ENCODE measurements around the gene TMEM170B.

The TMEM170B gene

GRCh38 chr6:11492464-11493290, 44.9 kb upstream of the TMEM170B start:
- Histone ChIP-seq H3K4me2 (ENCODE audit: insufficient read depth, low read length, poor library complexity, severe bottlenecking) (no peak overlapping the region), H2BK12ac (ENCODE audit: low read length) (no peak overlapping the region), H3K9me3 (replicated peaks in 1 of 2; ENCODE audit: control insufficient read depth in 2 of 2, insufficient read depth in 1 of 2, low read depth in 1 of 2, low read length in 2 of 2) (peaks cover 0 to 3% of the 10 kb centered on the region in 2 donors), H2BK120ac (ENCODE audit: low read depth, low read length) (no peak overlapping the region), H3K4ac (ENCODE audit: low read length) (no peak overlapping the region), H3K18ac (ENCODE audit: low read length) (no peak overlapping the region), H3K36me3 (replicated peaks in 1 of 2; ENCODE audit: control insufficient read depth in 2 of 2, insufficient read depth in 2 of 2, low read length in 2 of 2) (no peaks in the 10 kb centered on the region), H3K27ac (replicated peaks; ENCODE audit: low read length) (no peak overlapping the region), H3K23ac (ENCODE audit: low read depth, low read length, poor library complexity) (no peak overlapping the region), H2AFZ (ENCODE audit: low read length) (no peak overlapping the region), H2BK15ac (ENCODE audit: low read length) (no peak overlapping the region), H3K4me3 (ENCODE audit: low read length in 2 of 2) (no peak overlapping the region), H4K8ac (ENCODE audit: low read depth, low read length) (no peak overlapping the region), H3K4me1 (ENCODE audit: control insufficient read depth in 2 of 2, insufficient read depth in 1 of 2, low read depth in 1 of 2, low read length in 2 of 2) (peaks cover 4 to 5% of the 10 kb centered on the region in 2 donors), H2AK5ac (ENCODE audit: low read depth, low read length) (no peak overlapping the region), H3K27me3 (ENCODE audit: control insufficient read depth in 3 of 3, insufficient read depth in 3 of 3, low read depth in 1 of 3, low read length in 3 of 3) (no peaks in the 10 kb centered on the region), H2BK5ac (ENCODE audit: low read length) (no peak overlapping the region), H3K79me1 (ENCODE audit: low read depth, low read length) (no peaks in the 10 kb centered on the region), H4K91ac (ENCODE audit: low read depth, low read length, poor library complexity) (no peak overlapping the region), H3K9ac (ENCODE audit: low read depth, low read length, poor library complexity) (no peak overlapping the region), H3K14ac (ENCODE audit: low read length) (no peak overlapping the region)
- no peak for DNase-seq (ENCODE audit: low spot score)
- WGBS, 2 donors (ENCODE audit: extremely low coverage in 2 of 2, insufficient read length in 2 of 2, insufficient replicate concordance in 1 of 2): no CpG with 5 or more reads among the region's 11 CpGs

GRCh38 chr6:11493974-11494373, 43.6 kb upstream of the TMEM170B start:
- Histone ChIP-seq H4K91ac (ENCODE audit: low read depth, low read length, poor library complexity) (no peak overlapping the region), H3K18ac (ENCODE audit: low read length) (no peak overlapping the region)

GRCh38 chr6:11494786-11495564, 42.6 kb upstream of the TMEM170B start:
- peaks cover 0 to 3% of the 10 kb centered on the region in 2 donors for H3K9me3 ChIP-seq (replicated peaks in 1 of 2; ENCODE audit: control insufficient read depth in 2 of 2, insufficient read depth in 1 of 2, low read depth in 1 of 2, low read length in 2 of 2)
- no peak overlapping the region for H3K23ac ChIP-seq (ENCODE audit: low read depth, low read length, poor library complexity)
- no peak overlapping the region for H3K4me3 ChIP-seq (ENCODE audit: low read length in 2 of 2)
- no peak overlapping the region for H4K8ac ChIP-seq (ENCODE audit: low read depth, low read length)
- H3K18ac ChIP-seq (ENCODE audit: low read length): no peak overlapping the region
- H3K27me3 ChIP-seq (ENCODE audit: control insufficient read depth in 3 of 3, insufficient read depth in 3 of 3, low read depth in 1 of 3, low read length in 3 of 3): no peaks in the 10 kb centered on the region
- no peak overlapping the region for H2BK15ac ChIP-seq (ENCODE audit: low read length)
- no peak overlapping the region for H3K9ac ChIP-seq (ENCODE audit: low read depth, low read length, poor library complexity)
- no peak for DNase-seq (ENCODE audit: low spot score)
- no peak overlapping the region for H3K4ac ChIP-seq (ENCODE audit: low read length)
- H2AFZ ChIP-seq (ENCODE audit: low read length): peak overlapping the region; percentile 53
- no peak overlapping the region for H2AK5ac ChIP-seq (ENCODE audit: low read depth, low read length)
- H3K27ac ChIP-seq (replicated peaks; ENCODE audit: low read length): no peak overlapping the region
- H3K4me2 ChIP-seq (ENCODE audit: insufficient read depth, low read length, poor library complexity, severe bottlenecking): no peak overlapping the region
- no peaks in the 10 kb centered on the region for H3K79me1 ChIP-seq (ENCODE audit: low read depth, low read length)
- H2BK12ac ChIP-seq (ENCODE audit: low read length): no peak overlapping the region
- no peaks in the 10 kb centered on the region for H3K36me3 ChIP-seq (replicated peaks in 1 of 2; ENCODE audit: control insufficient read depth in 2 of 2, insufficient read depth in 2 of 2, low read length in 2 of 2)
- no CpG with 5 or more reads among the region's 6 CpGs for WGBS, 2 donors (ENCODE audit: extremely low coverage in 2 of 2, insufficient read length in 2 of 2, insufficient replicate concordance in 1 of 2)
- H2BK5ac ChIP-seq (ENCODE audit: low read length): no peak overlapping the region
- no peak overlapping the region for H3K14ac ChIP-seq (ENCODE audit: low read length)
- no peak overlapping the region for H2BK120ac ChIP-seq (ENCODE audit: low read depth, low read length)
- H3K4me1 ChIP-seq (ENCODE audit: control insufficient read depth in 2 of 2, insufficient read depth in 1 of 2, low read depth in 1 of 2, low read length in 2 of 2): peaks cover 4 to 5% of the 10 kb centered on the region in 2 donors
- H4K91ac ChIP-seq (ENCODE audit: low read depth, low read length, poor library complexity): peak overlapping the region; percentile 19

More at GRCh38 chr6:11493974-11494373, 43.6 kb upstream of the TMEM170B start:
- Histone ChIP-seq H3K9ac (ENCODE audit: low read depth, low read length, poor library complexity) (no peak overlapping the region), H3K23ac (ENCODE audit: low read depth, low read length, poor library complexity) (no peak overlapping the region), H3K9me3 (replicated peaks in 1 of 2; ENCODE audit: control insufficient read depth in 2 of 2, insufficient read depth in 1 of 2, low read depth in 1 of 2, low read length in 2 of 2) (peaks cover 0 to 3% of the 10 kb centered on the region in 2 donors), H2AK5ac (ENCODE audit: low read depth, low read length) (no peak overlapping the region), H3K36me3 (replicated peaks in 1 of 2; ENCODE audit: control insufficient read depth in 2 of 2, insufficient read depth in 2 of 2, low read length in 2 of 2) (no peaks in the 10 kb centered on the region), H3K27me3 (ENCODE audit: control insufficient read depth in 3 of 3, insufficient read depth in 3 of 3, low read depth in 1 of 3, low read length in 3 of 3) (no peaks in the 10 kb centered on the region), H3K14ac (ENCODE audit: low read length) (no peak overlapping the region), H3K27ac (replicated peaks; ENCODE audit: low read length) (no peak overlapping the region), H3K4me2 (ENCODE audit: insufficient read depth, low read length, poor library complexity, severe bottlenecking) (no peak overlapping the region), H3K4me1 (ENCODE audit: control insufficient read depth in 2 of 2, insufficient read depth in 1 of 2, low read depth in 1 of 2, low read length in 2 of 2) (peaks cover 4 to 5% of the 10 kb centered on the region in 2 donors), H3K79me1 (ENCODE audit: low read depth, low read length) (no peaks in the 10 kb centered on the region), H4K8ac (ENCODE audit: low read depth, low read length) (no peak overlapping the region), H3K4me3 (ENCODE audit: low read length in 2 of 2) (no peak overlapping the region), H3K4ac (ENCODE audit: low read length) (no peak overlapping the region), H2BK12ac (ENCODE audit: low read length) (no peak overlapping the region), H2BK5ac (ENCODE audit: low read length) (no peak overlapping the region), H2BK15ac (ENCODE audit: low read length) (no peak overlapping the region), H2BK120ac (ENCODE audit: low read depth, low read length) (no peak overlapping the region), H2AFZ (ENCODE audit: low read length) (no peak overlapping the region)
- DNase-seq (ENCODE audit: low spot score): no peak
- WGBS, 2 donors (ENCODE audit: extremely low coverage in 2 of 2, insufficient read length in 2 of 2, insufficient replicate concordance in 1 of 2): no CpG with 5 or more reads among the region's 5 CpGs

GRCh38 chr6:11495565-11496145, 41.9 kb upstream of the TMEM170B start:
- Histone ChIP-seq H3K79me1 (ENCODE audit: low read depth, low read length) (no peaks in the 10 kb centered on the region), H2BK120ac (ENCODE audit: low read depth, low read length) (no peak overlapping the region), H2BK12ac (ENCODE audit: low read length) (no peak overlapping the region), H3K18ac (ENCODE audit: low read length) (no peak overlapping the region), H2BK15ac (ENCODE audit: low read length) (no peak overlapping the region), H3K23ac (ENCODE audit: low read depth, low read length, poor library complexity) (no peak overlapping the region), H3K4me3 (ENCODE audit: low read length in 2 of 2) (no peak overlapping the region), H4K91ac (ENCODE audit: low read depth, low read length, poor library complexity) (no peak overlapping the region), H2BK5ac (ENCODE audit: low read length) (no peak overlapping the region), H3K27ac (replicated peaks; ENCODE audit: low read length) (no peak overlapping the region), H3K4ac (ENCODE audit: low read length) (no peak overlapping the region), H3K4me2 (ENCODE audit: insufficient read depth, low read length, poor library complexity, severe bottlenecking) (no peak overlapping the region), H4K8ac (ENCODE audit: low read depth, low read length) (no peak overlapping the region), H3K36me3 (replicated peaks in 1 of 2; ENCODE audit: control insufficient read depth in 2 of 2, insufficient read depth in 2 of 2, low read length in 2 of 2) (no peaks in the 10 kb centered on the region), H3K14ac (ENCODE audit: low read length) (no peak overlapping the region), H3K9ac (ENCODE audit: low read depth, low read length, poor library complexity) (no peak overlapping the region), H2AK5ac (ENCODE audit: low read depth, low read length) (no peak overlapping the region), H3K4me1 (ENCODE audit: control insufficient read depth in 2 of 2, insufficient read depth in 1 of 2, low read depth in 1 of 2, low read length in 2 of 2) (peaks cover 4 to 6% of the 10 kb centered on the region in 2 donors), H3K9me3 (replicated peaks in 1 of 2; ENCODE audit: control insufficient read depth in 2 of 2, insufficient read depth in 1 of 2, low read depth in 1 of 2, low read length in 2 of 2) (peaks cover 0 to 3% of the 10 kb centered on the region in 2 donors), H2AFZ (ENCODE audit: low read length) (peak overlapping the region; percentile 53), H3K27me3 (ENCODE audit: control insufficient read depth in 3 of 3, insufficient read depth in 3 of 3, low read depth in 1 of 3, low read length in 3 of 3) (no peaks in the 10 kb centered on the region)
- no peak for DNase-seq (ENCODE audit: low spot score)
- no CpG with 5 or more reads among the region's 4 CpGs for WGBS, 2 donors (ENCODE audit: extremely low coverage in 2 of 2, insufficient read length in 2 of 2, insufficient replicate concordance in 1 of 2)
